GM21381 (cell line): ENCODE data around the gene KIF3B.
"Not testable (repeated sequence)": the region's sequence is repeated elsewhere in the genome, so short reads cannot be mapped to it uniquely, and the experiment has no call there.

ENCODE experiments used
- ATAC-seq: cut with Tn5 transposase; IDR thresholded peaks from one replicate; pipeline ENCODE4 v1.9.1; 2021; ENCODE audit warnings: mild to moderate bottlenecking, moderate library complexity; ENCODE audit not compliant: unreplicated experiment

The KIF3B gene

GRCh38 chr20:32382102-32382950 is 104.9 kb downstream of the KIF3B start:
- ATAC-seq: no peak

- ATAC-seq: not testable (repeated sequence)
These were observed 106.0 kb downstream of the KIF3B start for GRCh38 chr20:32383441-32383840.
